ENCODE measurements around the gene NID1. TPM values are rescaled to one million over a fixed set of nuclear protein-coding genes. Genes with fewer than 3 reads are reported as not detected.

NID1 gene
- total RNA-seq, 6 experiments from 2014 or later, result 97.5 to 124 (median 107) TPM

- no peak for DNase-seq
- peak overlapping the region; percentile 98 for H3K4me3 Mint-ChIP-seq
- peak overlapping the region; percentile 86 for H3K27ac Mint-ChIP-seq
- TF ChIP-seq CTCF (IDR thresholded peaks at IDR 0.05), result no peak
- no peaks in the 10 kb centered on the region for H3K9me3 Mint-ChIP-seq
- peaks cover 58% of the 10 kb centered on the region for H3K4me1 Mint-ChIP-seq (ENCODE audit: low read depth)
- no peaks in the 10 kb centered on the region for H3K27me3 Mint-ChIP-seq (ENCODE audit: insufficient read depth)
- H3K36me3 Mint-ChIP-seq (ENCODE audit: low read depth), result peaks cover 24% of the 10 kb centered on the region
Observed at GRCh38 chr1:236063551-236063918, 1.4 kb downstream of the NID1 start.

GRCh38 chr1:236060286-236060685 lies 4.6 kb downstream of the NID1 start:
- H3K27ac Mint-ChIP-seq, result no peak overlapping the region
- H3K4me1 Mint-ChIP-seq (ENCODE audit: low read depth), result peaks cover 46% of the 10 kb centered on the region
- no peak for DNase-seq
- 0 out of 2 replicates have a peak overlapping the region, but pooled peaks have one; percentile 30 for H3K4me3 Mint-ChIP-seq
- no peaks in the 10 kb centered on the region for H3K9me3 Mint-ChIP-seq
- H3K36me3 Mint-ChIP-seq (ENCODE audit: low read depth), result peaks cover 24% of the 10 kb centered on the region
- no peak for TF ChIP-seq CTCF (IDR thresholded peaks at IDR 0.05)
- no peaks in the 10 kb centered on the region for H3K27me3 Mint-ChIP-seq (ENCODE audit: insufficient read depth)

GRCh38 chr1:236059011-236059410 lies 5.9 kb downstream of the NID1 start:
- Mint-ChIP-seq H3K4me1 (ENCODE audit: low read depth) (peaks cover 46% of the 10 kb centered on the region), H3K27ac (peak overlapping the region; percentile 81), H3K9me3 (no peaks in the 10 kb centered on the region)

GRCh38 chr1:236058141-236058934 lies 6.6 kb downstream of the NID1 start:
- Mint-ChIP-seq H3K9me3 (0 out of 2 replicates have a peak, but pooled peaks cover 3% of the 10 kb centered on the region), H3K27ac (peak overlapping the region; percentile 81), H3K27me3 (ENCODE audit: insufficient read depth) (no peaks in the 10 kb centered on the region), H3K4me3 (peak overlapping the region; percentile 79), H3K36me3 (ENCODE audit: low read depth) (peaks cover 27% of the 10 kb centered on the region), H3K4me1 (ENCODE audit: low read depth) (peaks cover 46% of the 10 kb centered on the region)
- no peak for TF ChIP-seq CTCF (IDR thresholded peaks at IDR 0.05)
- peak; percentile 63 for DNase-seq

More at GRCh38 chr1:236059011-236059410, 5.9 kb downstream of the NID1 start:
- peak overlapping the region; percentile 79 for H3K4me3 Mint-ChIP-seq
- no peaks in the 10 kb centered on the region for H3K27me3 Mint-ChIP-seq (ENCODE audit: insufficient read depth)
- TF ChIP-seq CTCF (IDR thresholded peaks at IDR 0.05), result no peak
- no peak for DNase-seq
- peaks cover 24% of the 10 kb centered on the region for H3K36me3 Mint-ChIP-seq (ENCODE audit: low read depth)

- Mint-ChIP-seq H3K27me3 (ENCODE audit: insufficient read depth) (no peaks in the 10 kb centered on the region), H3K27ac (no peak overlapping the region), H3K4me1 (ENCODE audit: low read depth) (peaks cover 50% of the 10 kb centered on the region), H3K36me3 (ENCODE audit: low read depth) (peaks cover 29% of the 10 kb centered on the region), H3K4me3 (no peak overlapping the region), H3K9me3 (0 out of 2 replicates have a peak, but pooled peaks cover 3% of the 10 kb centered on the region)
- no peak for DNase-seq
- no peak for TF ChIP-seq CTCF (IDR thresholded peaks at IDR 0.05)
Observed at GRCh38 chr1:236057546-236057945, 7.3 kb downstream of the NID1 start.

Measured in HFFc6 (cell line).